ENCODE data around the gene SHISAL1.

The SHISAL1 gene

DNA sequence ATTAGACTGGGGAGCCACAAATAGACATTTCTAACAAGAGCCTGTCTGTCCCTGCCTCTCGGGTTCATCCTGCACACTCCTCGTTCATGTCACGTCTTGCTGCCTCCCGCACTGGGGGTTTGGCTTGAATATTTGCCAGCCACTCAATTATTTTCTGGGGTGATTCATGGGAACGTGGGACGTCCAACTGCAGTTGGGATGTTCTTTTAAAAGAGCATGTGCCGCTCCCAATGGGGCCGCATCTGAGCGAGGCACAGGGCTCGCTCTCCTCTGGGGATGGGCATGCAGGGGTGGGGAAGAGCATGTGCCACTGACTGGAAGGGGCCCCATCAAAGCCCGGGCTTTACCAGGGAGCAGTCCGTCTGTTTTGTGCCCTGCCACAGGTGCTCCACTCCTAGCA is 88.6 kb downstream of the SHISAL1 start:
- Histone ChIP-seq H3K9me3 (ENCODE audit: low read length) (no peaks in the 10 kb centered on the region), H3K36me3 (ENCODE audit: insufficient read depth, low read length) (no peaks in the 10 kb centered on the region), H3K27ac (ENCODE audit: low read depth, low read length, poor library complexity, severe bottlenecking) (no peak overlapping the region), H3K9ac (ENCODE audit: low read length) (no peak overlapping the region), H3F3A (ENCODE audit: insufficient read depth, low read length) (no peaks in the 10 kb centered on the region), H3K4me2 (ENCODE audit: low read length) (no peak overlapping the region), H3K4me3 (ENCODE audit: low read depth, low read length, poor library complexity, severe bottlenecking) (no peak overlapping the region), H2AFZ (ENCODE audit: low read length) (no peak overlapping the region), H3K9me2 (ENCODE audit: low read depth, low read length) (no peaks in the 10 kb centered on the region), H3K27me3 (ENCODE audit: insufficient read depth, low read length) (no peaks in the 10 kb centered on the region), H3K79me2 (ENCODE audit: insufficient read depth, low read length) (no peaks in the 10 kb centered on the region), H3K4me1 (ENCODE audit: insufficient read depth, low read length, severe bottlenecking) (no peaks in the 10 kb centered on the region), H4K20me1 (ENCODE audit: insufficient read depth, low read length) (no peaks in the 10 kb centered on the region)
- TF ChIP-seq EZH2 (IDR thresholded peaks at IDR 0.05; ENCODE audit: borderline replicate concordance, low read length) = no peak
- TF ChIP-seq, protein P1, sequence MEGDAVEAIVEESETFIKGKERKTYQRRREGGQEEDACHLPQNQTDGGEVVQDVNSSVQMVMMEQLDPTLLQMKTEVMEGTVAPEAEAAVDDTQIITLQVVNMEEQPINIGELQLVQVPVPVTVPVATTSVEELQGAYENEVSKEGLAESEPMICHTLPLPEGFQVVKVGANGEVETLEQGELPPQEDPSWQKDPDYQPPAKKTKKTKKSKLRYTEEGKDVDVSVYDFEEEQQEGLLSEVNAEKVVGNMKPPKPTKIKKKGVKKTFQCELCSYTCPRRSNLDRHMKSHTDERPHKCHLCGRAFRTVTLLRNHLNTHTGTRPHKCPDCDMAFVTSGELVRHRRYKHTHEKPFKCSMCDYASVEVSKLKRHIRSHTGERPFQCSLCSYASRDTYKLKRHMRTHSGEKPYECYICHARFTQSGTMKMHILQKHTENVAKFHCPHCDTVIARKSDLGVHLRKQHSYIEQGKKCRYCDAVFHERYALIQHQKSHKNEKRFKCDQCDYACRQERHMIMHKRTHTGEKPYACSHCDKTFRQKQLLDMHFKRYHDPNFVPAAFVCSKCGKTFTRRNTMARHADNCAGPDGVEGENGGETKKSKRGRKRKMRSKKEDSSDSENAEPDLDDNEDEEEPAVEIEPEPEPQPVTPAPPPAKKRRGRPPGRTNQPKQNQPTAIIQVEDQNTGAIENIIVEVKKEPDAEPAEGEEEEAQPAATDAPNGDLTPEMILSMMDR (IDR thresholded peaks at IDR 0.05; ENCODE audit: low read length) = no peak

DNA sequence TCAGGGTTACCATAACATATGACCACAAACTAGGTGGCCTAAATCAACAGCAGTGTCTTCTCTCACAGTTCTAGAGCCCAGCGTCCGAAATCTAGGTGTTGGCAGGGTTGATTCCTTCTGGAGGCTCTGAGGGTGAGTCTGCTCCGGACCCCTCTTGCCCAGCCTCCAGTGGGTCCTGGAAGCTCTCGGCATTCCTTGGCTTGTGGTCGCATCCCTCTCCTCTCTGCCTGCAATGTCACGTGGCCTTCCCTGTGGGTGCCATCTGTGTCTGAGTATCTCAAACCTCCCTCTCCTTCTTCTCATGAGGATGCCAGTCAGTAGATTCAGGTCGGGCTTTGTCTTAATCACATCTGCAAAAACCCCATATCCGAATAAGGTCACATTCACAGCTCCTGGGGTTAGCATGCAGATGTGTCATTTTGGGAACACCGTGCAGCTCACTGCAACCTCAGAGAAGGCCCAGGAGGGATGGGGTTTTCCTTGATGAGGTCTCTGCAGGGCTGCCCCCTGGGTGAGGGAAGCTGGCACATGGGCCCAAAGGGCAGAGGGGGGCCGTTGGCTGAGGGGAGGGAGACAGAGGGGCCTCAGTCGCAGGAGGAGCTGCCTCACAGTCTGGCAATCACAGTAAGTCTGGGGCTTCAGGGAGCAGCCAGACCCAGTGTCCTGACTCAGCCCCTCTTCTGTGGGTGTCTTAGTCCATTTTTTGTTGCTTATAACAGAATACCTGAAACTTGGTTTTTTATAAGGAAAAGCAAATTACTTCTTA is 90.9 kb downstream of the SHISAL1 start:
- H3K36me3 ChIP-seq (ENCODE audit: insufficient read depth, low read length) = no peaks in the 10 kb centered on the region
- H3F3A ChIP-seq (ENCODE audit: insufficient read depth, low read length) = no peaks in the 10 kb centered on the region
- no peaks in the 10 kb centered on the region for H4K20me1 ChIP-seq (ENCODE audit: insufficient read depth, low read length)
- no peaks in the 10 kb centered on the region for H3K4me1 ChIP-seq (ENCODE audit: insufficient read depth, low read length, severe bottlenecking)
- no peak overlapping the region for H3K4me3 ChIP-seq (ENCODE audit: low read depth, low read length, poor library complexity, severe bottlenecking)
- TF ChIP-seq, protein P1 (IDR thresholded peaks at IDR 0.05; ENCODE audit: low read length) = no peak
- no peak for TF ChIP-seq EZH2 (IDR thresholded peaks at IDR 0.05; ENCODE audit: borderline replicate concordance, low read length)
- H3K27me3 ChIP-seq (ENCODE audit: insufficient read depth, low read length) = no peaks in the 10 kb centered on the region
- no peak overlapping the region for H3K9ac ChIP-seq (ENCODE audit: low read length)
- no peak overlapping the region for H3K4me2 ChIP-seq (ENCODE audit: low read length)
- no peak overlapping the region for H3K27ac ChIP-seq (ENCODE audit: low read depth, low read length, poor library complexity, severe bottlenecking)
- no peaks in the 10 kb centered on the region for H3K9me2 ChIP-seq (ENCODE audit: low read depth, low read length)
- H3K79me2 ChIP-seq (ENCODE audit: insufficient read depth, low read length) = no peaks in the 10 kb centered on the region
- no peaks in the 10 kb centered on the region for H3K9me3 ChIP-seq (ENCODE audit: low read length)
- no peak overlapping the region for H2AFZ ChIP-seq (ENCODE audit: low read length)

DNA sequence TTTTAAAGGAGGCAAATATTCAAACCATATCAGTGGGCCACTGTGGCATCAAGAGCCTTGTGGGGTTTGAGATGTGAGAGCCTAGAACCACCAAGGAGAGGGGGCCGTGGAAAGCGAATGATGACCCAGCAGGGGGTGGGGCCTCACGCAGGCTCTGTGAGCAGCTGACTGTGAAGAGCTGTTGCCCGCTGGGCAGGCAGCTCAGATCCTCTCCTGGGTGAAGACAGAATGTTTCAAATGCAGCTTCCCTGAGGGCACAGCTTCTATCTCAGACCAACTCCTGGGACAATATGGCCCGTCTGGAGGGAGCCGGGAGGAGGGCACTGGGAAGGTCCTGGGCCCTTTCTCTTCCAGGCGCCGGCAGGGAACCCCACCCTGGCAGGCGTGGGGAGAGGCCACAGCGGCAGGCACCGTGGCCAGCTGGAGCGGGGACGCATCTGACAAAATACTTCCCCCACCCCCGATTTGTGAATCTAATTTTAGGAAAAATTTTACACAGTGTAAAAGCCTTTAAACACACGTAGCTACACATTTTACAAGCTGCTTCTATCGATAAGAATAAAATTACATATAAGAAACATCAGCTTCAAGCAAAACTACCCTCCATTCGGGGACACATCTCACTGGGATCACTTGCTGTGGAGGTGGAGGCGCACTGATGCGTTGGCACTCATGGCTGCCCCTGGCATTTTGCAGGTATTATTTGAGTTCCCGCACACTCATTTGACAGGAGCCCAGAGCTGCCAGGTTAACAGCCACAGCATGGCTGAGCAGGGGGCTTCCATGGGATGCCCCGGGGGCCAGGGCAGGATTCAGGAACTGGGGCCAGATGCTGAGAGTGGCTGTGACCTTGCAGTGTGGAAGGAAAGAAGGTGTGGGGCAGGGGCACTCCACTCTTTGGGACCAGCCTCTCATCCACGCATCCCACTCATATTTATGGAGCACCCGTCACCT is 91.7 kb downstream of the SHISAL1 start:
- H3F3A ChIP-seq (ENCODE audit: insufficient read depth, low read length) = no peaks in the 10 kb centered on the region
- no peaks in the 10 kb centered on the region for H3K27me3 ChIP-seq (ENCODE audit: insufficient read depth, low read length)
- H3K79me2 ChIP-seq (ENCODE audit: insufficient read depth, low read length) = no peaks in the 10 kb centered on the region
- no peak overlapping the region for H2AFZ ChIP-seq (ENCODE audit: low read length)
- no peak overlapping the region for H3K9ac ChIP-seq (ENCODE audit: low read length)
- H3K4me3 ChIP-seq (ENCODE audit: low read depth, low read length, poor library complexity, severe bottlenecking) = no peak overlapping the region
- H3K27ac ChIP-seq (ENCODE audit: low read depth, low read length, poor library complexity, severe bottlenecking) = no peak overlapping the region
- H3K4me2 ChIP-seq (ENCODE audit: low read length) = no peak overlapping the region
- no peaks in the 10 kb centered on the region for H3K9me2 ChIP-seq (ENCODE audit: low read depth, low read length)
- H3K36me3 ChIP-seq (ENCODE audit: insufficient read depth, low read length) = no peaks in the 10 kb centered on the region
- no peaks in the 10 kb centered on the region for H3K4me1 ChIP-seq (ENCODE audit: insufficient read depth, low read length, severe bottlenecking)
- H4K20me1 ChIP-seq (ENCODE audit: insufficient read depth, low read length) = no peaks in the 10 kb centered on the region
- no peak for TF ChIP-seq EZH2 (IDR thresholded peaks at IDR 0.05; ENCODE audit: borderline replicate concordance, low read length)
- TF ChIP-seq, protein P1 (IDR thresholded peaks at IDR 0.05; ENCODE audit: low read length) = no peak
- no peaks in the 10 kb centered on the region for H3K9me3 ChIP-seq (ENCODE audit: low read length)
